ENCODE results near the gene MICAL2. TPM values are rescaled to one million over a fixed set of nuclear protein-coding genes. Genes with fewer than 3 reads are reported as not detected.

The MICAL2 gene
- total RNA-seq, 1 donor from 2014 or later: 406 TPM

DNA sequence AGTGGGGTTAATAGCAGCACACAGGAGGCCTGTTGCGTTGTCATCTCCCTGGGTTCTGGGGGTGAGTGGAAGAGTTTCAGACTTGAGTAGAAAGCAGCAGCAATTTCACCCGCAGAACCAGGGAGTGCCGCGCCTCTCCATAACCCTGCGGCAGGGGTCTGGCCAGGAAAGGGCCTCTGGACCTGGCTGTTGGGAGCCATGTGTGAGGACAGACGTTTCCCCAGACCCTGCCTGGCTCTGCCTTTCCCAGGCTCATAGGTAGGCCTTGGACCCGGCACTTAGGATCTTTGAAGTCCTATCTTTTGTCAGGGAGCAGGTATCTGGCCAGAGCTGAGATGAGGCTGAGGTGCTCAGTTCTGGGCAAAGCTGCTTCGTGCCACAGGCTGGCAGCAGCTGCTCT, 160.4 kb downstream of the MICAL2 start:
- DNase-seq (ENCODE audit: low read depth, low spot score): no peak

DNA sequence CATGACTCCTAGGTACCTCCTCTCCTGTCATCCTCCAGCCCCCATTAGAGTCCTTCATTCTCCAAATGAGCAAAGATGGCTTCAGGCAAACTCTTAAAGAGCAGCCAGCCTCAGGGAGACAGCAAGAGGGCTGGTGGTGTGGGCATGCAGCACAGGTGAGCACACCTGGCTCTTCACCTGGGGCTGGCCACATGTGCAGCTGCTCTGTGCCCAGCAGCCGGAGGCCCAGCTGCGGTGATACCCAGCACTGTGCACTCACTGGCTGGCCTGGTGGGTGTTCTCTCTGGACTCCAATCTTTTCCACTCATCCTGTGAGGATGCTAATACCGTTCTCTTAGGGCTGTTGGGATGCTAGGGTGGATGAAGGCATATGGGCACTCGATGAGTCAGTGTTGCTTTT, 160.9 kb downstream of the MICAL2 start:
- DNase-seq (ENCODE audit: low read depth, low spot score): no peak

DNA sequence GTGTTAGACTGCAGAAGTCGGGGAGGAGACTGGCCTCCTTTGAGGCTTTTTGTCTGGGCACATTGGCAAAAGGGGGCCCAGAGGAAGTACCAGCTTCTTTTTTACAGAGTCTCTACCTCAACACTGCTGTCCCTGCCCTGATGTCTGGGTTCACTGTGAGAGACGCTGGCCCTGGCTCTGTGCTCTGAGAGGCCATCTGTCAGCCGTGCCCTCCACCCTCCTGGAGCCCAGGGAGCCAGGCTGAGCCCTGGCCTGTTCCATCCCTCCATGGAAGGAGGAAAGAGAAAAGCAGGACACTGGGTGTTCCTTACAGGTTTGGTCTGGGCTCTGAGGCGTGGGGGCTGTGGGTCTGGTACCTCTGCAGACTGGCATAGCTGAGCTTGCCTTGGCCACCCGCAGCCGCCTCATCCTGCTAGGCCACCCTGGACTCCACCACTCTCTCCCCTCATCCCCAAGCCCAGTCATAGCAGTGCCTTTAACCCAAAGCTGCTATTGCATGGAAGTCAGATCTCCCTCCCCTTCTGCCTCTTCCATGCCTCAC, 161.5 kb downstream of the MICAL2 start:
- DNase-seq (ENCODE audit: low read depth, low spot score): no peak

DNA sequence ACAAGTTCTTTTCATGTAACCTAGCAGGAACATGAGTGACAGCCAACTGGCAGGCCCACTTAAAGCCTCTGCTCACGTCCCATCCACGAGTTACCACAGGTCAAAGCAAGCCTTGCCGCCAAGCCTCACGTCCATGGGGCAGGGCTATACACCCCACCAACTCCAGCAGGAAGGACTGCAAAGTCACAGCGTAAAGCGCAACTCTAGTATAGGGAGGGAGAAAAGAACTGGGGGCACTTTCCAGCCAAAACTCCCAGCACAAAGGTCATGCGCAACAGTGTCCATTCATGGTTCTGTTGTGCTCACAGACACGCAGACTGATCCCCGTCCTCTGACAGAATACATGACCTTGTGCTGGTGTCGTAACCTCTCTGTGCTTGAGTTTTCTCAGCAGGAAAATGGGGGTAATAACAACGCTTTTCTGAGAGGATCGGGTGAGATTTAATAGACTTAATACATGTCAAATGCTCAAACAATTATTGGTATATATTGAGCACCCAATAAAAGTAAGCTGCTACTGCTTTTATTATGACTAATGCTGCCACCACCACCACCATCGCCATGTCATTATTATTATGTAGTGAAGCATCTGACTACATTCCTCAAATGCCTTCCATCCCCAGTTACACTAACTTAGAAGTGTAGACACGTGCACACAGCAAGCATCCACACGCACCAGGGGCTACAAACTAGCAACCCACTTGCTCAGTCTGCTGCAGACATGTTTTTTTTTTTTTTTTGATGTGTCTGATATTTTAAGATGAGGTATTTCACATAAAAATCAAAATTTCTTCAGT, 162.6 kb downstream of the MICAL2 start:
- DNase-seq (ENCODE audit: low read depth, low spot score): no peak

DNA sequence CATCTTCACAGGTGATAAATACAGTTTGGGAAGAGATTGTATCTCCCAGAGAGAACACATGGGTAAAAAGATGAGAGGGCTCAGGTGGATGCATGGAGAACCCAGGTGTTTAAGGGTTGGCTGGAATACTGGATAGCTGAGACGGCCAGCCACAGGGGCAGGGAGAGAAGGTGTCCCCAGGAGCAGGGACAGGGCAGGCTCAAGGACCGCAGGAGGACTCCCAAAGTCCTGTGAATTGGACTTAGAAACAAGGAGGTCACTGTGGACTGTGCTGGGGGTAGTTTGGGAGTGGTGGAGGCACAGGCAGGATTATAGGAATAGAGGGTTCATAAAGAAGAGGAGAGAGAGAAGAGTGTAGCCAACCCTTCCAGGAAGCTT, 163.2 kb downstream of the MICAL2 start:
- no peak for DNase-seq (ENCODE audit: low read depth, low spot score)

DNA sequence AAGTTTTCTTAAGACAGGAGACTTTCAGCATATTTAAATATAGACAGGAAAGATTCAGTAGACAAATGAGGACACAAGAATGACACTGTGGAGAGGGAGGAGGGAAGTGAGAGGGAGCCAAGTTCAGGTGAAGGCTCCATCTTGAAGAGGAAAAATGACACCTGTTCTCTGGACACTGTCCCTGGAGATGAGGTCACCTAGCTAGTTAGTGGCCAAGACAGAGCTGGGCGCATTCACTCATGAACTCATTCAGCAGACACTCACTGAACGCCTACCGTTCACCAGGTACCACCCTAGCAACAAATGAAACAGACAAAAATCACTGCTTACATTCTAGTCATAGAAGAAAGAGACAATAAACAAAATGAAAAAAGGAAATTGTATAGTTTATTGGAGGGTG, 163.7 kb downstream of the MICAL2 start:
- no peak for DNase-seq (ENCODE audit: low read depth, low spot score)

DNA sequence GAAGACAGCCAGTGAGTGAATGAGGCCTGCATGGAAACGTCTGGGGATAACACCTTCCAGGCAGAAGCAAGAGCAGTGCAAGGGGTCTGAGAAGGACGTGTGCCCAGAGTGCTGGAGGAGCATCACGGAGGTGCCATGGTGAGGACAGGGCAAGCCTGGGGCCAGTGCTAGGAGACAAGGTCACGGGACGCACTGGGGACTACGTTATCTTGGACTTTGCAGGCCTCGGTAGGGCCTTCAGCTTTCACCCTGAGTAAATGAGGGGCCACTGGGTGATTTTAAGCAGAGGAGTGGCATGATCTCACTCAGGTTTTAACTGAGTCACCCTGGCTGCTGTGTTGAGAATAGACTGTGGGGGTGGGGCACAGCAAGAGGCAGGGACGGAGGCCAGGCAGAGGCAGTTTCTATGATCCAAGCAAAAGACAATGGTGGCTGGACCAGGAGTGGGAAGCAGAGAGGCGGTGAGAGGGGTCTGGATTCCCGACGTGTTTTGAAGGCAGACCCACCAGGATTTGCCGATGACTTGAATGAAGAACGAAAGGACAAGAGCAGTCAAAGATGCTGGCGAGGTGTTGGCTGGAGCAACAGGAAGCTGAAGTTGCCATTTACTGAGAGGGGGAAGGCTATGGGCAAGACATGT, 164.3 kb downstream of the MICAL2 start:
- DNase-seq (ENCODE audit: low read depth, low spot score): no peak

DNA sequence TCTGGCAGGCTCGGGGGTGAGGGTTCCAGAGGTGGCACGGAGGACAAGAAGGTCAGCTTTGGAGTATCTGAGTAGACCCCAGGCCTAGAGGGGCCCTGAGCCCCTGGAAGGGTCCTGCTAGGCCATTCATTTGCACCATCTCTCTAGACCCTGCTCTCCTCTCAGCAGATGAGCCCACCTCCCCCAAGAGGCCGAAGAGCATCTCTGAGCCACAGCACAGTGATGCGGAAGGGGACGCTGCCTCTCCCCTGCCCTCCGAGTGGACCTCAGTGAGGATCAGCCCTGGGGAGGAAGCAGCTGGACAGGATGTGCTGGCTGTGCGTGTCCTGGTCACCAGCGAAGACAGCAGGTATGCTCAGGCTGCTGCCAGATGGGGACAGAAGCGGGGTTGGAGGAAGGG, 165.4 kb downstream of the MICAL2 start:
- no peak for DNase-seq (ENCODE audit: low read depth, low spot score)

DNA sequence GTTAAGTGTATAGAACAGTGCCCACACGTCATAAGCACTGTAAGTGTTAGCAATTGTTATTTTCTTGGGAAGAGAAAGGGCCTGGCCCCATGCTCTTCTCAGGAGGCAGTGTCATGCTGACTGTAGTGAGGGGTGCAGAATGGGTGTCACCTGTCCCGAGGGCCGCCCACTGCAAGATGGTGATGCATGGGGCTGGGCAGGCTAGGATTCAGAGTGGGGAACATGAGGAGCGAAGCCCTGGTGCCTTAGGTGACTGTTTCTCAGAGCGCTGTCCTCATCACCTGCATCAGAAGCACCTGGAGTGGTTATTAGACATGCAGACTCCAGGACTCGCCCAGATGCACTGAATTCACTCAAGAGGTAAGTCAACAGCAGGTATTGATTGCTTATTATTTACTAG, 166.0 kb downstream of the MICAL2 start:
- DNase-seq (ENCODE audit: low read depth, low spot score): no peak

DNA sequence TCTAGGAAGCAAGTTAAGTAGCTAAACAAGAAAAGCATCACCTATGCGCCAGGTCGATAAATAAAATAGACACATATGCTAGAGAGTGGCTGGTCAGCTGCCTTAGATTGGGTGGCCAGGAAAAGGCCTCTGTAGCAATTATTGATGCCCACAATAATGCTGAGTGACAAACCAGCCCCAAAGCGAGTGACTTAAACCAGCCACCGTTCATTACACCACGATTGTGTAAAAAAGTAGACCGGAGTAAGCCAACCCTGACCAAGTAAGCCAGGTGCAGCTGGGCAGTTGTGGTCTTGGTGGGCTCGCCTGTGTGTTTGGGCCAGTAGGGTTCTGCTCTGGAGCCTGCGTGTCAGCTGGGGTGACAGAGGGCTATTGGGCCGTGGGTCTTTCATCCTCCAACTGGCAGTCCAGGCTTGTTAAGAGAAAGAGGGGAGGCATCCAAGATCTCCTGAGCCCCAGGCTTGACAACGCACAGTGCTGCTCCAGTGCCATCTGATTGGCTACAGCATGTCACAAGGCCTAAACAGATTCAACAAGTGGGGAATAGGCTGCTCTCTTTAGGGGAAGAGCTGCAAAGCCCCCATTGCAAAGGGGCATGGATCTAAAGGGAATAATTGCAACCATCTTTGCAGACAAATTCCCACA, 166.6 kb downstream of the MICAL2 start:
- no peak for DNase-seq (ENCODE audit: low read depth, low spot score)

DNA sequence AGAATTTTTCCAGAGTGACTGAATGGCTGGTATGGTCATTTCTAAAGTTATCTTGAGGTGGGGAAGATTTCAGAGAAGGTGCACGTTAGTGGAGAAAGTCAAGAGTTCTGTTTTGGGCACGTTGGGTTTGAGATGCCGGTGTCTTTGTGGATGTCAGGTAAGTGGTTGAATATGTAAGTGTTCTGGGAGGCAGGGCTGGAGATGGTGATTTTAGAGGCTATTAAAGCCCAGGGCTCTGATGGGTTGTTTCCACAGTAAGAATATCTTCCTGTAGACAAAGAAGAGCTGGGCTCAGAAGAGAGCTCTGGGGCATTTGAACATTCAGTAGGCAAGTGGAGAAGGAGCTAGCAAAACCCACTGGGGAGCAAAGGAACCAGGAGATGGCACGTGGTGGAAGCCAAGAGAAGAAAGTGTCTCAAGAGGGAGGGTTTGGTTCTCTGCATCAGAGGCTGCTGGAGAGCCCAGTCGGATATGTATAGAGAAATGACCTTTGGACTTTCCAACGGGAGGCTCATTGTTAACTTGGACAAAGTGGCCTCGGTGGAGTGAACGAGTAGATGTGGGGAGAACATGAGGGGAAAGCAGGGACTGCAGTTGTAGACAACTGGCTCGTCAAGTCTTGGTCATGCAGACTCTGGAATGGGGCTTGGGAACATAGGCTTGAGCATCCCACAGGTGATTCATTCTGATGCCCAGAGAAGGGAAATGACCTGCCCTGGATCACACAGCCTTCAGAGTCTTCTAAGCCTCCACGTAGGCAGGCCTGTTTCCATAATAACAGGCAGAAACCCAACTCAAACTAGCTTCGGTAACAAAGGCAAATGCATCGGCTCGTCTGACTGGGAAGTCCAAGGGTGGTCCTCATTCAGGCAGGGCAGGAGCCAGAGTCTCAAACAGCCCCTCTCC, 168.6 kb downstream of the MICAL2 start:
- no peak for DNase-seq (ENCODE audit: low read depth, low spot score)

DNA sequence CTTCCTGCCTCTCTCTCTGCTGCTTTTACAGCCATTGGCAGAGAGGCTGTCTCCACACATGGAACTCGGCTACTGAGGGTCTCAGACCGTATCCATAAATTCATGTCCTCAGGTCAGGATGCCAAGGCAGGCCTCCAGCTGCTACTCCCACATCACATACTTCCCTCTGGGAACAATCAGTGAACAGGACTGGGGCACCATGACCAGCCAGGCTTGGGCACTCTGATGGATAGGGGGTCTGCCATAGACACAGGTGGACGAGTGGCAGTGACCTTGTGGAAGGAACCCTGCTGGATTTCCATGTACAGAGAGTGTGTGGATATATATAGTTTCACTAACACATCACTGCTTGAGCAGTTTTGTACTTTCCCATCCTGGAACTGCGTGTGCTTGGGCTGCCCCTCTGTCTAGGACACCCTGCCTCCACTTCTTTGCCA, 169.3 kb downstream of the MICAL2 start:
- DNase-seq (ENCODE audit: low read depth, low spot score): no peak

DNA sequence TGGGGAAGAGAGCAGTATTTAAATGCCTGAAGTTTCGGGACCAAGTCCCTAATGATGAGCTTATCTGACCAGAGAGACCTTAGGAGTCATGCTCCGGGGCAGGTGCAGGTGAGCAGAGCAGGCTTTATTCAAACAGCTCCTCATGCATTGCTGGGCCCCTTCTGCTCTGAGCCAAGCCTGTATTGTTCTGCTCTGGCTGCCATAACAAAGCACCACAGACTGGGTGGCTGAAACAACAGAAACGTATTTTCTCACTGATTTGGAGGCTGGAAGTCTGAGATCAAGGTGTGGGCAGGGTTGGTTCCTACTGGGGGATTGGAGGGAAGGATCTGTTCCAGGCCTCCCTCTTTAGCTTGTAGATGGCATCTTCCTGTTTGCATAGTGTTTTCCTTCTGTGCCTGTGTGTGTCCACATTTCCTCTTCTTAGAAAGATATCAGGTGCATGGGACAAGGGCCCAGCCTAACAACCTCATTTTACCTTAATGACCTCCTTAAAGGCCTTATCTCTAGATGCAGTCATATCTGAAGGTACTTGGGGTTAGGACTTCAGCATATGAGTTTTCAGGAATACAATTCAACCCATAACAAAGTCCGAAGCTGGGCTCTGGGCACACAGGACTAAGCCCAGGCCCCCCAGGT, 169.9 kb downstream of the MICAL2 start:
- DNase-seq (ENCODE audit: low read depth, low spot score): no peak

DNA sequence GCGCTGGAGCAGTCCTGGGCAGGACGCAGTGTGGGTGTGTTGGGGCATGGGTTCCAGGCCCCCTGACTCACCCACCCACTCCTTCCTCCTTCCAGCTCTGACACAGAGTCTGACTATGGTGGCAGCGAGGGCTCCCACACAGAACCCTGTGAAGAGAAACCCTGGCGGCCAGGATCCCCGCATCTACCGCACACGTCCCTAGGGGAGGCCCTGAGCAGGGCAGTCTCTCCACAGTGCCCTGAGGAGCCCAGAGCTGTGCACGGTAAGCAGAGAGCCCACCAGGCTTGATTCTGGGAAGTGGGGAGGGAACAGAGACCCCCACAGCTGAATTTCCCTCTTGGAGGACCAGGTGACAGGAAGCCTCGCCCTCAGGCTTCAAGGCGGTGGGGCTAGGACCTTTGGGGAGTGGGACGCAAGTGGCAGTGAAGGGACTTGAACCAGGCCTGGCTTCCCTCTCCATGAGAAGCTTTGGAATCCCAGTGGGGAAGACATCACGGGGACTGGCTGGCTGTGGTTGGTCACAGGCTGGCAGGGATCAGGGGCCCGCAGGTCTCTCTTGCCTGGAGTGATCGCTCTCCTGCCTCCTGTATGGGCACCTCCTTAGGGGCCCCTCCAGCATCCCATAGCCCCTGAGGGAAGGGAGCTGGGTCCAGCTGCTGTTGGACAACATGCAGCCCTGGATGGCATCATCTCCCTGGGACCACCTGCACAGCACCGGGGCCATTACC, 170.6 kb downstream of the MICAL2 start:
- DNase-seq (ENCODE audit: low read depth, low spot score): no peak

DNA sequence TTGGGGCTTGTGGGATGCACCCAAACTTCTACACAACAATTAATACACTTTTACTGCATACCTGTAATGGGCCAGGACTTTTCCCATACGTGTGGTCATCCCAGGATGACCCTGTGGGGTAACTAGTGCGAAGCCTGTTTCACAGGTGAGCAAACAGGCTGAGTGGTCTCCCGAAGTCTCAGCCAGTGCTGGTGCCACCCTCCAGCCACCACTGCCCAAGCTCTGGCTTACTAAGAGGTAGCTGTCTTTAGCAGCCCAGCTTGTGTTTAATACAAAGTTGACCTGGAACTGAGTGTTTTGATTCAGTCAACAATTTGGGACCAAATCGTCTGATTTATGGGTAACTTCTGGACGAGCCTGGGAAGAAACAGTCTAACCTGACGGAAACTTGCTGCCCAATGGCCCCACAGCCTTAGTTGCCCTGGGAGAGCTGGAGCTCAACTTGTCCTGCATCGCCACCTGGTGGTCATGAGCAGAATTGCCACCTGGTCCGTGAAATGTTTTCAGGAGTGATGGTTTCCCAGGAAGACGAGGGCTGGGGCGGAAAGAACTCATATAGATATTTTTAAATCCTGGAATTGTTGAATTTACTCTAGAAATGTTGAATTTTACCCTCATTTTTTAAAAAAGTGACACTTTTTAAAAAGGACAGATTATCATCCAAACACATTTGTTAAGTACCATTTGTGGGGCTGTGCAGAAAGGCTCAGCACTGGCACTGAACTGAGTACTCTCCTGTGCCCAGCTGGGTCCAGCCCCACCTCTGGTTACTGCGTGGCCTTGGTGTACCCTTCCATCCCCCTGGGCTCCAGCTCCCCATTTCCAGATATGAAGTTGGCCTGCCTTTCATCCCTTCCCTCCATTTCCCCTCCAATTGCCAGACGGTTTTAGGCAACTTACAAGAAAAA, 171.4 kb downstream of the MICAL2 start:
- DNase-seq (ENCODE audit: low read depth, low spot score): peak; percentile 37

DNA sequence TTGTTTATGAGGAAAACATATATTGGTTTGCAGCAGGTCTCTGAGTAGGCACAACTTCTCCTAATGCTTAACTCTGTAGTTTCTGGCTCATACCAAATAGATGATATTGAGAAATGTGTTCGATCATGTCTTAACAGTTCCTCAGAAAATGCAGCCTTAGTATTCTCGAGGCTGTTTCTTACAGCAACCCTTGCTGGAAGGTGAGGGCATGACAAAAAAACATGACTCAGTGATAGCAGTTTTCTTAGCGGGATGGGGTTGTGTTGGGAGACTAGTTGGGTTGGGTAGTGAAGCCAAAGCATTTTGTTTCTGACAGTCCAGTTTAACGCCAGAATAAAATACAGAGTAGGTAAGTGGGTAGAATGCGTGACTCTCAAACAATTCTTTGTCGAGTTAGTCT, 172.3 kb downstream of the MICAL2 start:
- no peak for DNase-seq (ENCODE audit: low read depth, low spot score)

DNA sequence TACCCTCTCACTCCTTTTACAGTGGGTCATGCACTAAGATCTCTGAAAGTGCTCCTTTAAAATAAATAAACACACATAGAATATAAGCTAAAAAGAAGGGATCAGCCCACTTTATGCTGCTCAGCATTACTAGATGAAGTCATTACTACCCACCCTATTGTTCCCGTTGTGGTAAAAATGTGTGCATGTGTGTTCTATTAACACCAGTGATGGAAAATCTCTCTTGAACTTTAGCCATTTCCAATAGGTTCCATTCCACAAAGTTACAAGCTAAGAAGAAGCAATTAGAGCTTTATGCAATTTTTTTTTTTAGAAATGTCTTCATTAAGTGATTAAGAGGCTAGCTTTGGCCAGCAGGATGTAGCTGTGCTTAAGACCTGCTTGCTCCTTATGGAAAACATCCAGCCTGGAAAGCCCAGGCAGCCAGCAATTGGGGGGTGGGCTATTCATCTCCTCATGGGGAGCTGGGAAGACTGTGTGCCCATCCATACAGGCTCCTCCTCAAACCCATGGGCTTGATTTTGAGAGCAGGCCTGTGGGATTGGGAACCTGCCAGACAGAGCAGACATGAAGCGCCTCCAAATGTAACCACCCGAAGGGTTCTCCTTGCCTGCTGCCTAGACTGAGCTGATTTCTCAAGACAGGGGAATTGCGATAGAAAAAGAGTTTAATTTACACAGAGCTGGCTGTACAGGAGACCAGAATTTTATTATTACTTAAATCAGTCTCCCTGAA, 174.1 kb downstream of the MICAL2 start:
- DNase-seq (ENCODE audit: low read depth, low spot score): no peak

DNA sequence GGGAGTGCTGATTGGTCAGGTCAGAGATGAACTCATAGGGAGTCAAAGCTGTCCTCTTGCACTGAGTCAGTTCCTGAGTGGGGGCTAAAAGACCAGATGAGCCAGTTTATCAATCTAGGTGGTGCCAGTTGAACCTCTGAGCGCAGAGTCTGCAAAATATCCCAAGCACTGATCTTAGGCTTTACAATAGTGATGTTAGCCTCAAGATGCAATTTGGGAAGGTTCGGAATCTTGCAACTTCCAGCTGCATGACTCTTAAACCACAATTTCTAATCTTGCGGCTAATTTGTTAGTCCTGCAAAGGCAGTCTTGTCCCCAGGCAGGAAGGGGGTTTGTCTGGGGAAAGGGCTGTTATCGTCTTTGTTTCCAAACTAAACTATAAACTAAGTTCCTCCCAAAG, 174.7 kb downstream of the MICAL2 start:
- DNase-seq (ENCODE audit: low read depth, low spot score): no peak
